Right lobe of liver (tissue), 6 donors: ENCODE data around the gene RASA2. TPM values are rescaled to one million over a fixed set of nuclear protein-coding genes. Genes with fewer than 3 reads are reported as not detected.
A peak's percentile ranks its signal among the peaks of the same experiment; 100 is the strongest.

Experiments used
- ATAC-seq, 4 donors: fragments of 200-7000 bp; cut with Tn5 transposase; one replicate each; pipeline ENCODE4 v1.9.1; 2020; ENCODE audit warnings: mild to moderate bottlenecking in 4 of 4, moderate library complexity in 4 of 4
- DNase-seq, 3 donors: peaks; one replicate each; pipeline ENCODE4 v3.0.0-alpha.2; 2020
- H3K27ac ChIP-seq, 3 donors: fragments of 200-600 bp; one replicate each; pipeline ENCODE4 v1.8.0; 2022
- H3K27me3 ChIP-seq, 2 donors: fragments of 200-600 bp; one replicate each; pipeline ENCODE4 v1.8.0; 2022
- H3K36me3 ChIP-seq, 4 donors: fragments of 200-600 bp; sonication (generic) in 1 of 4; one replicate each; pipeline versions ENCODE4 v1.5.1 to v1.8.0; 2017 to 2022; ENCODE audit warnings: control low read depth in 1 of 4
- H3K4me1 ChIP-seq, 4 donors: fragments of 200-600 bp; sonication (generic) in 1 of 4; one replicate each; pipeline versions ENCODE4 v1.5.1 to v1.8.0; 2017 to 2022; ENCODE audit warnings: control low read depth in 1 of 4
- H3K4me3 ChIP-seq, 3 donors: fragments of 200-600 bp; one replicate each; pipeline ENCODE4 v1.8.0; 2022
- H3K9me3 ChIP-seq, 4 donors: fragments of 200-600 bp; sonication (generic) in 1 of 4; one replicate each; pipeline versions ENCODE4 v1.5.1 to v1.8.0; 2017 to 2022; ENCODE audit warnings: control low read depth in 1 of 4
- POLR2A ChIP-seq: fragments of 450-650 bp; IDR thresholded peaks from one replicate; pipeline ENCODE4 v1.6.1; 2017; ENCODE audit warnings: antibody characterized with exemption, mild to moderate bottlenecking
- WGBS: methylation state at CpG from one replicate; pipeline ENCODE4 v1.1.6; 2018; ENCODE audit warnings: low coverage, low lambda C conversion rate; ENCODE audit not compliant: insufficient coverage; ENCODE audit errors: missing lambda C conversion rate; 5-methylcytosine and 5-hydroxymethylcytosine counted together
- intact Hi-C, 2 donors: fragments of 100-400 bp; cut with DNase I; formaldehyde crosslinking; loops; one replicate each; pipeline versions ENCODE4 v1.11.2 to v1.14.1; 2022
- total RNA-seq, 6 experiments: library from RNA; depleted of rRNA in 2 of 6; stranded (reverse); fragments of >200 nt in 2 of 6; fragmentation: NEBNext Ultra II Directional in 3 of 6; extraction: Animal tissue kit (Norgen Biotek cat#: 25700) in 3 of 6; gene quantifications; one replicate each; pipeline versions ENCODE4 v1.1.0 to v1.2.4, GENCODE V29; 2016 to 2023
- TF ChIP-seq, protein P1 (sequence below), 4 donors: fragments of 200-600 bp in 3 of 4; fragments of 450-650 bp in 1 of 4; IDR thresholded peaks; one replicate each; pipeline versions ENCODE4 v1.5.1 to v1.8.0; 2016 to 2022; ENCODE audit warnings: antibody characterized with exemption in 4 of 4, mild to moderate bottlenecking in 2 of 4
- donor health status: DM: no; HTN: yes; CAD: no.
- donor health status: DM: no; HTN: no; CAD: no.
- donor health status: DM: no; HTN: no; CAD: no.
- donor health status: DM: no; HTN: yes; CAD: no.
- donor health status: DM: no; HTN: yes; CAD: no.

Gene RASA2
- total RNA-seq, 6 experiments from 2014 or later, result 3.5 to 7.9 (median 5.5) TPM

DNA sequence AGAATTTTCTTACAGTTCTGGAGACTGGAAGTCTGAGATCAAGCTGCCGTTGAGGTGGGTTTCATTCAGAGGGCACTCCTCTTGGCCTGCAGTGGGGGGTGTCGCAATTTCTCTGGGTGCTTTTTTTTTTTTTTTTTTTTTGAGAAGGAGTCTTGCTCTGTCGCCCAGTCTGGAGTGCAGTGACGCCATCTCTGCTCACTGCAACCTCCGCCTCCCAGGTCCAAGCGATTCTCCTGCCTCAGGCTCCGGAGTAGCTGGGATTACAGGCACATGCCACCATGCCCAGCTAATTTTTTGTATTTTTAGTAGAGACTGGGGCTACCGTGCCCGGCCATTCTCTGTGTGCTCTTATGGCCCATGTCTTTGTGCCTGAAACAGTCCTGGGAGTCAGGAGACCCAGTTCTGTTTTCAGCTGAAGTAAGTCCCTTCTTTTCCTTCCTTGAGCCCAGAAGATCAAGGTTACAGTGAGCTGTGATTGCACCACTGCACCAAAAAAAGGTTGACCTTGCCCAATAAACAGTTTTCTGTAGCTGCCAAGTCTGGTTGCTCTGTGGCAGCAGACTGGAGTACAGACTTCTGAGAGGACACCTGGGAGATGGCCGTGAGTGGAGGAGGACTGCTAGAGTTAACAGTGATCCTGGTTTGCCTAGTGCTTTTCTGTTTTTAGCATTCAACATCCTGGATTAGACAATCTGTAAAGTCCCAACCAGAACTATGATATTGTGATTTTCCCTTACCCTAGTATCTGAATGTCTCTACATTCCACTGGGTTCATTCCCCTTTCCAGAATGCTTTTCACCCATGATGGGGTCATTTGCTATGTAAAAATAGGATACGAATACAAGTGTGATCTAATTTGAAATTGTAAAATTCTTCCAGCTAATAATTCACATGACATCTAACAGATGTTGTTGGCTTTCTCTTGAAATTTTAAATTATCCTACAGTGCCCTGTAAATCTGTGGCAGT, 174.7 kb downstream of the RASA2 start:
- TF ChIP-seq, protein P1, sequence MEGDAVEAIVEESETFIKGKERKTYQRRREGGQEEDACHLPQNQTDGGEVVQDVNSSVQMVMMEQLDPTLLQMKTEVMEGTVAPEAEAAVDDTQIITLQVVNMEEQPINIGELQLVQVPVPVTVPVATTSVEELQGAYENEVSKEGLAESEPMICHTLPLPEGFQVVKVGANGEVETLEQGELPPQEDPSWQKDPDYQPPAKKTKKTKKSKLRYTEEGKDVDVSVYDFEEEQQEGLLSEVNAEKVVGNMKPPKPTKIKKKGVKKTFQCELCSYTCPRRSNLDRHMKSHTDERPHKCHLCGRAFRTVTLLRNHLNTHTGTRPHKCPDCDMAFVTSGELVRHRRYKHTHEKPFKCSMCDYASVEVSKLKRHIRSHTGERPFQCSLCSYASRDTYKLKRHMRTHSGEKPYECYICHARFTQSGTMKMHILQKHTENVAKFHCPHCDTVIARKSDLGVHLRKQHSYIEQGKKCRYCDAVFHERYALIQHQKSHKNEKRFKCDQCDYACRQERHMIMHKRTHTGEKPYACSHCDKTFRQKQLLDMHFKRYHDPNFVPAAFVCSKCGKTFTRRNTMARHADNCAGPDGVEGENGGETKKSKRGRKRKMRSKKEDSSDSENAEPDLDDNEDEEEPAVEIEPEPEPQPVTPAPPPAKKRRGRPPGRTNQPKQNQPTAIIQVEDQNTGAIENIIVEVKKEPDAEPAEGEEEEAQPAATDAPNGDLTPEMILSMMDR (IDR thresholded peaks at IDR 0.05), result no peak
- TF ChIP-seq POLR2A, result no peak
- intact Hi-C loops, result no loop called here
- ATAC-seq (peak in 2 of 4 donors; percentile 19 to 64), DNase-seq (no peak)
- Histone ChIP-seq H3K27ac (no peak overlapping the region), H3K36me3 (no peaks in the 10 kb centered on the region), H3K27me3 (no peaks in the 10 kb centered on the region), H3K4me3 (no peak overlapping the region), H3K9me3 (no peaks in the 10 kb centered on the region), H3K4me1 (no peaks in the 10 kb centered on the region)
- WGBS, result 75% methylated on average over 11 of the region's 11 CpGs

GRCh38 chr3:141663993-141664392, 177.2 kb downstream of the RASA2 start:
- TF ChIP-seq, protein P1 (IDR thresholded peaks at IDR 0.05), result no peak
- no peak for TF ChIP-seq POLR2A
- no peak overlapping the region for H3K27ac ChIP-seq
- H3K9me3 ChIP-seq, result no peaks in the 10 kb centered on the region
- no peaks in the 10 kb centered on the region for H3K27me3 ChIP-seq
- no peak overlapping the region for H3K4me3 ChIP-seq
- no peaks in the 10 kb centered on the region for H3K36me3 ChIP-seq
- ATAC-seq (no peak), DNase-seq (no peak)
- intact Hi-C loops, result no loop called here
- no peaks in the 10 kb centered on the region for H3K4me1 ChIP-seq
- 55% methylated on average over 6 of the region's 8 CpGs for WGBS

Other genes starting within 250 kb of the RASA2 start
- gene ZBTB38, start 118.5 kb upstream of the RASA2 start, total RNA-seq, result 10 to 100 TPM; 29.4 to 75.2 (median 36.6) TPM